ENCODE results near the gene EBNA1BP2. TPM values are rescaled to one million over a fixed set of nuclear protein-coding genes. Genes with fewer than 3 reads are reported as not detected.

Gene EBNA1BP2
- total and polyA plus RNA-seq, 7 experiments from 2014 or later, result 17.8 to 56.5 (median 24.3) TPM

- ATAC-seq, result no peak
- H3K4me1 Mint-ChIP-seq, result no peaks in the 10 kb centered on the region
- ChIA-PET CTCF (no interaction called here), POLR2A (no interaction called here)
- no peaks in the 10 kb centered on the region for H3K9me3 Mint-ChIP-seq
- no peak for DNase-seq
- Histone ChIP-seq H3K27ac (ENCODE audit: low read depth, low read length) (no peak overlapping the region), H3K27me3 (ENCODE audit: control insufficient read depth in 2 of 2, insufficient read depth in 2 of 2, low read length in 2 of 2) (no peaks in the 10 kb centered on the region), H3K4me3 (ENCODE audit: low read length) (no peak overlapping the region), H3K4me1 (ENCODE audit: control insufficient read depth in 2 of 2, insufficient read depth in 2 of 2, low read length in 2 of 2) (no peaks in the 10 kb centered on the region), H3K36me3 (ENCODE audit: control insufficient read depth in 2 of 3, insufficient read depth in 3 of 3, low read length in 3 of 3) (no peaks in the 10 kb centered on the region), H3K9me3 (ENCODE audit: control insufficient read depth in 2 of 3, low read length in 3 of 3) (no peaks in the 10 kb centered on the region)
- no peak overlapping the region for H3K4me3 Mint-ChIP-seq
- H3K27me3 Mint-ChIP-seq, result peaks cover 4 to 12% (median 11%) of the 10 kb centered on the region in 5 donors
- H3K27ac Mint-ChIP-seq, result peak overlapping the region in 1 of 9 donors; percentile 4
- H3K36me3 Mint-ChIP-seq, result no peaks in the 10 kb centered on the region
- intact Hi-C loops (cut with micrococcal nuclease), result no loop called here
Measured at GRCh38 chr1:43156026-43156425, 16.1 kb downstream of the EBNA1BP2 start.

- no peak for ATAC-seq
- Mint-ChIP-seq H3K4me3 (no peak overlapping the region), H3K27ac (no peak overlapping the region), H3K4me1 (peaks cover 0 to 6% (median 4%) of the 10 kb centered on the region in 7 donors), H3K9me3 (no peaks in the 10 kb centered on the region), H3K27me3 (peaks cover 20 to 35% (median 29%) of the 10 kb centered on the region in 5 donors), H3K36me3 (peaks cover 0 to 7% (median 0%) of the 10 kb centered on the region in 5 donors)
- ChIA-PET CTCF (no interaction called here), POLR2A (no interaction called here)
- DNase-seq, result no peak
- Histone ChIP-seq H3K36me3 (ENCODE audit: control insufficient read depth in 2 of 3, insufficient read depth in 3 of 3, low read length in 3 of 3) (no peaks in the 10 kb centered on the region), H3K27me3 (ENCODE audit: control insufficient read depth in 2 of 2, insufficient read depth in 2 of 2, low read length in 2 of 2) (peaks cover 0 to 3% of the 10 kb centered on the region in 2 donors), H3K9me3 (ENCODE audit: control insufficient read depth in 2 of 3, low read length in 3 of 3) (no peaks in the 10 kb centered on the region), H3K27ac (ENCODE audit: low read depth, low read length) (no peak overlapping the region), H3K4me3 (ENCODE audit: low read length) (no peak overlapping the region), H3K4me1 (ENCODE audit: control insufficient read depth in 2 of 2, insufficient read depth in 2 of 2, low read length in 2 of 2) (no peaks in the 10 kb centered on the region)
- intact Hi-C loops (cut with micrococcal nuclease), result no loop called here
Measured at GRCh38 chr1:43153443-43153842, 18.6 kb downstream of the EBNA1BP2 start.

- Histone ChIP-seq H3K36me3 (ENCODE audit: control insufficient read depth in 2 of 3, insufficient read depth in 3 of 3, low read length in 3 of 3) (no peaks in the 10 kb centered on the region), H3K27me3 (ENCODE audit: control insufficient read depth in 2 of 2, insufficient read depth in 2 of 2, low read length in 2 of 2) (peaks cover 0 to 5% of the 10 kb centered on the region in 2 donors), H3K4me1 (ENCODE audit: control insufficient read depth in 2 of 2, insufficient read depth in 2 of 2, low read length in 2 of 2) (no peaks in the 10 kb centered on the region), H3K9me3 (ENCODE audit: control insufficient read depth in 2 of 3, low read length in 3 of 3) (no peaks in the 10 kb centered on the region), H3K27ac (ENCODE audit: low read depth, low read length) (no peak overlapping the region), H3K4me3 (ENCODE audit: low read length) (no peak overlapping the region)
- ATAC-seq (no peak), DNase-seq (no peak)
- intact Hi-C loops (cut with micrococcal nuclease), result no loop called here
- Mint-ChIP-seq H3K27me3 (peaks cover 23 to 39% (median 31%) of the 10 kb centered on the region in 5 donors), H3K27ac (no peak overlapping the region), H3K9me3 (no peaks in the 10 kb centered on the region), H3K4me1 (peaks cover 0 to 8% (median 6%) of the 10 kb centered on the region in 7 donors), H3K36me3 (peaks cover 0 to 7% (median 0%) of the 10 kb centered on the region in 5 donors), H3K4me3 (no peak overlapping the region)
- ChIA-PET CTCF (no interaction called here), POLR2A (no interaction called here)
Measured at GRCh38 chr1:43152866-43153265, 19.2 kb downstream of the EBNA1BP2 start.

- Histone ChIP-seq H3K36me3 (ENCODE audit: control insufficient read depth in 2 of 3, insufficient read depth in 3 of 3, low read length in 3 of 3) (no peaks in the 10 kb centered on the region), H3K4me1 (ENCODE audit: control insufficient read depth in 2 of 2, insufficient read depth in 2 of 2, low read length in 2 of 2) (no peaks in the 10 kb centered on the region), H3K27ac (ENCODE audit: low read depth, low read length) (no peak overlapping the region), H3K4me3 (ENCODE audit: low read length) (no peak overlapping the region), H3K9me3 (ENCODE audit: control insufficient read depth in 2 of 3, low read length in 3 of 3) (no peaks in the 10 kb centered on the region), H3K27me3 (ENCODE audit: control insufficient read depth in 2 of 2, insufficient read depth in 2 of 2, low read length in 2 of 2) (peaks cover 0 to 14% of the 10 kb centered on the region in 2 donors)
- Mint-ChIP-seq H3K27ac (no peak overlapping the region), H3K9me3 (peaks cover 0 to 2% (median 0%) of the 10 kb centered on the region in 11 donors), H3K27me3 (peaks cover 49 to 64% (median 56%) of the 10 kb centered on the region in 5 donors), H3K4me1 (peaks cover 0 to 14% (median 6%) of the 10 kb centered on the region in 7 donors), H3K4me3 (no peak overlapping the region), H3K36me3 (peaks cover 0 to 12% (median 0%) of the 10 kb centered on the region in 5 donors)
- no peak for DNase-seq
- ATAC-seq, result no peak
- intact Hi-C loops (cut with micrococcal nuclease), result no loop called here
- ChIA-PET CTCF (no interaction called here), POLR2A (no interaction called here)
Measured at GRCh38 chr1:43149889-43150288, 22.2 kb downstream of the EBNA1BP2 start.

GRCh38 chr1:43147625-43148327, 24.3 kb downstream of the EBNA1BP2 start:
- peaks cover 0 to 14% (median 6%) of the 10 kb centered on the region in 7 donors for H3K4me1 Mint-ChIP-seq
- peaks cover 66 to 84% (median 75%) of the 10 kb centered on the region in 5 donors for H3K27me3 Mint-ChIP-seq
- peaks cover 0 to 17% (median 3%) of the 10 kb centered on the region in 5 donors for H3K36me3 Mint-ChIP-seq
- POLR2A ChIA-PET, result no interaction called here
- DNase-seq, result peak in 7 of 9 donors; percentile 18 to 41 (median 23)
- no peaks in the 10 kb centered on the region for H3K4me1 ChIP-seq (ENCODE audit: control insufficient read depth in 2 of 2, insufficient read depth in 2 of 2, low read length in 2 of 2)
- intact Hi-C loops (cut with micrococcal nuclease), result no loop called here
- H3K27ac ChIP-seq (ENCODE audit: low read depth, low read length), result no peak overlapping the region
- H3K9me3 ChIP-seq (ENCODE audit: control insufficient read depth in 2 of 3, low read length in 3 of 3), result no peaks in the 10 kb centered on the region
- peak; percentile 41 for ATAC-seq
- H3K4me3 Mint-ChIP-seq, result peak overlapping the region in 8 of 10 donors; percentile 20 to 67 (median 48)
- no peak overlapping the region for H3K27ac Mint-ChIP-seq
- no peak overlapping the region for H3K4me3 ChIP-seq (ENCODE audit: low read length)
- CTCF ChIA-PET, result no interaction called here
- no peaks in the 10 kb centered on the region for H3K36me3 ChIP-seq (ENCODE audit: control insufficient read depth in 2 of 3, insufficient read depth in 3 of 3, low read length in 3 of 3)
- H3K9me3 Mint-ChIP-seq, result peaks cover 0 to 5% (median 0%) of the 10 kb centered on the region in 11 donors
- peaks cover 0 to 14% of the 10 kb centered on the region in 2 donors for H3K27me3 ChIP-seq (ENCODE audit: control insufficient read depth in 2 of 2, insufficient read depth in 2 of 2, low read length in 2 of 2)

- CTCF ChIA-PET, result no interaction called here
Measured at GRCh38 chr1:43144237-43144636, 27.9 kb downstream of the EBNA1BP2 start.

More at GRCh38 chr1:43144237-43144636, 27.9 kb downstream of the EBNA1BP2 start:
- Mint-ChIP-seq H3K27ac (no peak overlapping the region), H3K36me3 (peaks cover 0 to 19% (median 3%) of the 10 kb centered on the region in 5 donors), H3K27me3 (peaks cover 68 to 79% (median 70%) of the 10 kb centered on the region in 5 donors), H3K9me3 (peaks cover 1 to 14% (median 9%) of the 10 kb centered on the region in 11 donors), H3K4me1 (peaks cover 0 to 14% (median 6%) of the 10 kb centered on the region in 7 donors), H3K4me3 (no peak overlapping the region)
- DNase-seq, result no peak
- intact Hi-C loops (cut with micrococcal nuclease), result no loop called here
- ATAC-seq, result no peak
- H3K9me3 ChIP-seq (ENCODE audit: control insufficient read depth in 2 of 3, low read length in 3 of 3), result peaks cover 0 to 3% (median 0%) of the 10 kb centered on the region in 3 experiments
- POLR2A ChIA-PET, result no interaction called here
- H3K4me1 ChIP-seq (ENCODE audit: control insufficient read depth in 2 of 2, insufficient read depth in 2 of 2, low read length in 2 of 2), result no peaks in the 10 kb centered on the region
- peaks cover 0 to 14% of the 10 kb centered on the region in 2 donors for H3K27me3 ChIP-seq (ENCODE audit: control insufficient read depth in 2 of 2, insufficient read depth in 2 of 2, low read length in 2 of 2)
- H3K27ac ChIP-seq (ENCODE audit: low read depth, low read length), result no peak overlapping the region
- no peaks in the 10 kb centered on the region for H3K36me3 ChIP-seq (ENCODE audit: control insufficient read depth in 2 of 3, insufficient read depth in 3 of 3, low read length in 3 of 3)
- no peak overlapping the region for H3K4me3 ChIP-seq (ENCODE audit: low read length)
